HCT116 (cell line): Measurements from ENCODE around the gene USP32. TPM values are rescaled to one million over a fixed set of nuclear protein-coding genes. Genes with fewer than 3 reads are reported as not detected.

Source experiments
- ATAC-seq: fragments of 200-7000 bp; cut with Tn5 transposase; 2 replicates; pipeline ENCODE4 v1.9.1; 2020; ENCODE audit warnings: mild to moderate bottlenecking, moderate library complexity
- BruUV-seq: library from RNA; stranded (reverse); fragments of 400-500 nt; replicated peaks from 2 replicates; lab custom pipeline; 2021; lab: Mats Ljungman, UMichigan
- CTCF ChIA-PET: fragments of 300-600 bp; sonication (Branson Sonifier 250); formaldehyde crosslinking; loops from one replicate; lab custom pipeline; 2021; ENCODE audit warnings: antibody characterized with exemption; lab: Charles Lee
- POLR2A ChIA-PET: fragments of 300-600, 350-600 bp; sonication (Branson Sonifier 250); formaldehyde crosslinking; loops from one replicate; lab custom pipeline; 2021; ENCODE audit warnings: antibody characterized with exemption; lab: Charles Lee
- RAD21 ChIA-PET, 2 experiments: fragments of 300-600 bp; sonication (Branson Sonifier 250); formaldehyde crosslinking; loops; one replicate each; lab custom pipeline; 2023; ENCODE audit warnings: low total read pairs in 2 of 2; ENCODE audit not compliant: uncharacterized antibody in 2 of 2, unreplicated experiment in 2 of 2, low non-redundant PET in 1 of 2; lab: Charles Lee
- DNase-seq: peaks from one replicate; pipeline ENCODE4 v3.0.0-alpha.2; 2010; ENCODE audit warnings: low read depth, low spot score
- H2AFZ ChIP-seq: fragments of 200-600 bp; shearing (Covaris generic), sonication (generic); 2 replicates; pipeline ENCODE4 v1.6.1; 2017; ENCODE audit warnings: low read depth, mixed run types, mixed read lengths, antibody characterized with exemption, low read length; ENCODE audit not compliant: poor library complexity, severe bottlenecking
- H3K27ac ChIP-seq: 2 replicates; pipeline ENCODE4 v1.5.1; 2012; ENCODE audit warnings: low read depth, low read length
- H3K27me3 ChIP-seq: fragments of 200-600 bp; sonication (generic); 2 replicates; pipeline ENCODE4 v1.6.1; 2016; ENCODE audit warnings: mixed run types, low read length, mixed read lengths; ENCODE audit not compliant: insufficient read depth
- H3K36me3 ChIP-seq, 2 experiments: fragments of 200-500 bp in 1 of 2; fragments of 200-600 bp in 1 of 2; sonication (Bioruptor generic) in 1 of 2; sonication (generic) in 1 of 2; 2 replicates each; pipeline versions ENCODE4 v1.5.1 to v1.6.1; 2014 to 2016; ENCODE audit warnings: low read length in 2 of 2, inconsistent platforms in 1 of 2, mixed read lengths in 1 of 2, mixed run types in 1 of 2; ENCODE audit not compliant: insufficient read depth in 2 of 2, control insufficient read depth in 1 of 2
- H3K4me1 ChIP-seq, 2 experiments: fragments of 200-600 bp in 1 of 2; sonication (generic) in 1 of 2; 2 replicates each; pipeline versions ENCODE4 v1.5.1 to v1.6.1; 2012 to 2017; ENCODE audit warnings: low read length in 2 of 2, inconsistent platforms in 1 of 2, mild to moderate bottlenecking in 1 of 2, mixed read lengths in 1 of 2, mixed run types in 1 of 2, moderate library complexity in 1 of 2; ENCODE audit not compliant: insufficient read depth in 2 of 2, control insufficient read depth in 1 of 2
- H3K4me2 ChIP-seq: fragments of 200-600 bp; sonication (generic); 2 replicates; pipeline ENCODE4 v1.6.1; 2017; ENCODE audit warnings: mixed run types, low read length, mixed read lengths
- H3K4me3 ChIP-seq, 2 experiments: fragments of 200-600 bp in 1 of 2; sonication (generic) in 1 of 2; replicated peaks in 1 of 2; 2 replicates each; pipeline ENCODE4 v1.5.1; 2011 to 2016; ENCODE audit warnings: low read length in 2 of 2, control low read depth in 1 of 2, low read depth in 1 of 2, mild to moderate bottlenecking in 1 of 2, mixed read lengths in 1 of 2, mixed run types in 1 of 2
- H3K79me2 ChIP-seq: fragments of 200-600 bp; sonication (generic); 2 replicates; pipeline ENCODE4 v1.6.1; 2017; ENCODE audit warnings: mild to moderate bottlenecking, mixed run types, low read length, moderate library complexity, mixed read lengths; ENCODE audit not compliant: insufficient read depth
- H3K9ac ChIP-seq: fragments of 200-600 bp; sonication (generic); 2 replicates; pipeline ENCODE4 v1.6.1; 2016; ENCODE audit warnings: low read length, mixed read lengths
- H3K9me2 ChIP-seq: fragments of 200-600 bp; sonication (generic), shearing (Covaris generic); 2 replicates; pipeline ENCODE4 v1.6.1; 2017; ENCODE audit warnings: mixed run types, mild to moderate bottlenecking, moderate library complexity; ENCODE audit not compliant: insufficient read depth
- H3K9me3 ChIP-seq, 2 experiments: fragments of 200-500 bp in 1 of 2; fragments of 200-600 bp in 1 of 2; sonication (Bioruptor generic) in 1 of 2; sonication (generic) in 1 of 2; 2 replicates each; pipeline ENCODE4 v1.6.1; 2014 to 2017; ENCODE audit warnings: low read length in 2 of 2, mixed read lengths in 2 of 2, inconsistent platforms in 1 of 2, low read depth in 1 of 2, mild to moderate bottlenecking in 1 of 2, mixed run types in 1 of 2, moderate library complexity in 1 of 2; ENCODE audit not compliant: control insufficient read depth in 1 of 2, insufficient read depth in 1 of 2
- H4K20me1 ChIP-seq: fragments of 200-600 bp; sonication (generic), shearing (Covaris generic); 2 replicates; pipeline ENCODE4 v1.6.1; 2017; ENCODE audit warnings: mixed run types, mild to moderate bottlenecking, moderate library complexity; ENCODE audit not compliant: insufficient read depth
- ATF3 ChIP-seq: IDR thresholded peaks from 2 replicates; pipeline ENCODE4 v1.6.1; 2012
- CTCF ChIP-seq, 3 experiments: fragments of 200-600 bp in 1 of 3; sonication (generic) in 1 of 3; IDR thresholded peaks in 2 of 3; conservative IDR thresholded peaks in 1 of 3; 2 replicates each; pipeline ENCODE4 v1.5.1; 2012 to 2017; ENCODE audit warnings: low read depth in 2 of 3, low read length in 2 of 3, antibody characterized with exemption in 1 of 3, borderline replicate concordance in 1 of 3, control low read depth in 1 of 3, mild to moderate bottlenecking in 1 of 3, mixed read lengths in 1 of 3, mixed run types in 1 of 3, moderate library complexity in 1 of 3; ENCODE audit not compliant: insufficient read depth in 1 of 3
- ELF1 ChIP-seq: IDR thresholded peaks from 2 replicates; pipeline ENCODE4 v1.6.1; 2012; ENCODE audit warnings: low read depth, borderline replicate concordance
- JUND ChIP-seq: IDR thresholded peaks from 2 replicates; pipeline ENCODE4 v1.6.1; 2012
- MAX ChIP-seq: IDR thresholded peaks from 2 replicates; pipeline ENCODE4 v1.6.1; 2012
- POLR2A ChIP-seq: IDR thresholded peaks from 2 replicates; pipeline ENCODE4 v1.7.0; 2011; ENCODE audit warnings: borderline replicate concordance; ENCODE audit not compliant: insufficient read depth, insufficient read length; ENCODE audit errors: extremely low read depth
- POLR2AphosphoS5 ChIP-seq: IDR thresholded peaks from 2 replicates; pipeline ENCODE4 v1.6.1; 2011; ENCODE audit warnings: mild to moderate bottlenecking, low read depth, low read length, moderate library complexity
- RAD21 ChIP-seq: IDR thresholded peaks from 2 replicates; pipeline ENCODE4 v1.6.1; 2012; ENCODE audit warnings: low read depth, mild to moderate bottlenecking
- REST ChIP-seq: IDR thresholded peaks from 2 replicates; pipeline ENCODE4 v1.6.1; 2012; ENCODE audit warnings: low read depth
- SP1 ChIP-seq: IDR thresholded peaks from 2 replicates; pipeline ENCODE4 v1.6.1; 2012; ENCODE audit warnings: low read depth
- SRF ChIP-seq: IDR thresholded peaks from 2 replicates; pipeline ENCODE4 v1.6.1; 2012; ENCODE audit warnings: low read depth
- YY1 ChIP-seq: IDR thresholded peaks from 2 replicates; pipeline ENCODE4 v1.6.1; 2011; ENCODE audit warnings: low read length, low read depth, moderate library complexity, mild to moderate bottlenecking; ENCODE audit not compliant: insufficient replicate concordance; ENCODE audit errors: extremely low read depth
- ZFX ChIP-seq: fragments of 450-650 bp; IDR thresholded peaks from 2 replicates; pipeline ENCODE4 v1.6.1; 2017
- ZNF274 ChIP-seq: fragments of 200-500 bp; sonication (Bioruptor generic); IDR thresholded peaks from 2 replicates; pipeline ENCODE4 v1.6.1; 2014; ENCODE audit warnings: mild to moderate bottlenecking, low read depth, low read length, inconsistent platforms
- intact Hi-C: fragments of 100-400 bp; cut with micrococcal nuclease; formaldehyde crosslinking; loops from 2 replicates; pipeline ENCODE4 v1.10.0; 2022
- total RNA-seq: library from RNA; stranded (reverse); gene quantifications from one replicate; pipeline ENCODE4 v1.2.1, GENCODE V29; 2021; ENCODE audit not compliant: unreplicated experiment

USP32 gene
- total RNA-seq, 1 experiment from 2014 or later: 67.0 TPM

GRCh38 chr17:60390186-60390585 lies 1.7 kb downstream of the USP32 start (continued):
- no peak for TF ChIP-seq REST
- TF ChIP-seq SP1: no peak

GRCh38 chr17:60388742-60389141 lies 3.2 kb downstream of the USP32 start:
- H3K27ac ChIP-seq: no peak overlapping the region
- no peaks in the 10 kb centered on the region for H3K27me3 ChIP-seq
- RAD21 ChIA-PET: no interaction called here
- intact Hi-C loops: no loop called here
- H2AFZ ChIP-seq: no peak overlapping the region
- no peaks in the 10 kb centered on the region for H3K9me3 ChIP-seq
- no peak overlapping the region for H3K9ac ChIP-seq
- no TSS peak for BruUV-seq
- no peaks in the 10 kb centered on the region for H4K20me1 ChIP-seq
- no peak for DNase-seq
- CTCF ChIA-PET: no interaction called here
- POLR2A ChIA-PET: no interaction called here
- no peaks in the 10 kb centered on the region for H3K9me2 ChIP-seq
- no peaks in the 10 kb centered on the region for H3K36me3 ChIP-seq
- TF ChIP-seq ZFX: no peak
- no peak for TF ChIP-seq RAD21
- TF ChIP-seq, all 23 proteins: peak for 0
- no peak for ATAC-seq
- H3K4me3 ChIP-seq: no peak overlapping the region
- peaks cover 14 to 26% of the 10 kb centered on the region in 2 experiments for H3K4me1 ChIP-seq
- no peak overlapping the region for H3K4me2 ChIP-seq
- peaks cover 78% of the 10 kb centered on the region for H3K79me2 ChIP-seq

- no peaks in the 10 kb centered on the region for H3K9me3 ChIP-seq
- no peak overlapping the region for H2AFZ ChIP-seq
- no peaks in the 10 kb centered on the region for H3K36me3 ChIP-seq
- no peak overlapping the region for H3K4me2 ChIP-seq
- no peak overlapping the region for H3K27ac ChIP-seq
- peaks cover 10 to 15% of the 10 kb centered on the region in 2 experiments; a peak in 3 of 4 replicates for H3K4me1 ChIP-seq
- BruUV-seq: no TSS peak
- H3K79me2 ChIP-seq: peaks cover 88% of the 10 kb centered on the region
- H4K20me1 ChIP-seq: no peaks in the 10 kb centered on the region
- TF ChIP-seq POLR2A (no peak), ELF1 (no peak), CTCF (IDR thresholded peaks at IDR 0.05 in 2 of 3, conservative IDR thresholded peaks at IDR 0.05 in 1 of 3; ENCODE audit: borderline replicate concordance in 1 of 3, insufficient read depth in 1 of 3, low read depth in 2 of 3, low read length in 2 of 3) (no peak), JUND (no peak), YY1 (no peak), POLR2AphosphoS5 (no peak), SP1 (no peak), MAX (no peak), ATF3 (no peak), ZNF274 (no peak), SRF (no peak)
- TF ChIP-seq, all 23 proteins: peak for 0
- CTCF ChIA-PET: no interaction called here
- Histone ChIP-seq H3K4me3 (no peak overlapping the region), H3K27me3 (no peaks in the 10 kb centered on the region), H3K9ac (no peak overlapping the region), H3K9me2 (no peaks in the 10 kb centered on the region)
- DNase-seq (no peak), ATAC-seq (no peak)
- RAD21 ChIA-PET: no interaction called here
- POLR2A ChIA-PET: no interaction called here
- intact Hi-C loops: no loop called here
Measured at GRCh38 chr17:60387666-60388065, 4.3 kb downstream of the USP32 start.
